GM18520 (cell line): ENCODE measurements around the gene FCHO1.

Experiments used
- ATAC-seq: cut with Tn5 transposase; IDR thresholded peaks from one replicate; pipeline ENCODE4 v1.9.1; 2021; ENCODE audit not compliant: unreplicated experiment

The FCHO1 gene

GRCh38 chr19:17751103-17751911 lies at the start of gene FCHO1:
FCHO1 (plus strand) TSS chr19:17751477; CDS start chr19:17755165, 3,688 bp downstream.
- ATAC-seq, result no peak

GRCh38 chr19:17703824-17704463 lies 47.3 kb upstream of the FCHO1 start:
- ATAC-seq, result no peak

- no peak for ATAC-seq
Observed at GRCh38 chr19:17706750-17707181, 44.5 kb upstream of the FCHO1 start.

- no peak for ATAC-seq
Observed at GRCh38 chr19:17711851-17712250, 39.4 kb upstream of the FCHO1 start.

GRCh38 chr19:17716309-17716929 lies 34.9 kb upstream of the FCHO1 start:
- ATAC-seq, result no peak

GRCh38 chr19:17718550-17718946 lies 32.7 kb upstream of the FCHO1 start:
- ATAC-seq, result no peak

GRCh38 chr19:17718947-17719711 lies 32.1 kb upstream of the FCHO1 start, which contains the start of gene MAP1S:
MAP1S (plus strand) TSS chr19:17719480; CDS start chr19:17719503, 23 bp downstream.
- ATAC-seq, result peak; percentile 52

GRCh38 chr19:17719730-17720400 lies 31.4 kb upstream of the FCHO1 start:
- ATAC-seq, result peak; percentile 17

GRCh38 chr19:17720440-17720839 lies 30.8 kb upstream of the FCHO1 start:
- no peak for ATAC-seq

GRCh38 chr19:17721111-17721628 lies 30.1 kb upstream of the FCHO1 start:
- ATAC-seq, result no peak

GRCh38 chr19:17721821-17722220 lies 29.5 kb upstream of the FCHO1 start:
- ATAC-seq, result no peak

GRCh38 chr19:17722655-17723240 lies 28.5 kb upstream of the FCHO1 start:
- no peak for ATAC-seq

- ATAC-seq, result no peak
Observed at GRCh38 chr19:17724655-17725054, 26.6 kb upstream of the FCHO1 start.

- no peak for ATAC-seq
Observed at GRCh38 chr19:17725422-17726078, 25.7 kb upstream of the FCHO1 start.

- no peak for ATAC-seq
Observed at GRCh38 chr19:17726136-17726741, 25.0 kb upstream of the FCHO1 start.

- ATAC-seq, result no peak
Observed at GRCh38 chr19:17726964-17727773, 24.1 kb upstream of the FCHO1 start.

GRCh38 chr19:17727843-17728242 lies 23.4 kb upstream of the FCHO1 start:
- no peak for ATAC-seq

GRCh38 chr19:17733127-17733526 lies 18.1 kb upstream of the FCHO1 start:
- ATAC-seq, result no peak
